ENCODE measurements around the gene STX18. TPM values are rescaled to one million over a fixed set of nuclear protein-coding genes. Genes with fewer than 3 reads are reported as not detected.

STX18 gene
- total RNA-seq, 2 experiments from 2014 or later: 19.5 to 20.0 TPM

DNA sequence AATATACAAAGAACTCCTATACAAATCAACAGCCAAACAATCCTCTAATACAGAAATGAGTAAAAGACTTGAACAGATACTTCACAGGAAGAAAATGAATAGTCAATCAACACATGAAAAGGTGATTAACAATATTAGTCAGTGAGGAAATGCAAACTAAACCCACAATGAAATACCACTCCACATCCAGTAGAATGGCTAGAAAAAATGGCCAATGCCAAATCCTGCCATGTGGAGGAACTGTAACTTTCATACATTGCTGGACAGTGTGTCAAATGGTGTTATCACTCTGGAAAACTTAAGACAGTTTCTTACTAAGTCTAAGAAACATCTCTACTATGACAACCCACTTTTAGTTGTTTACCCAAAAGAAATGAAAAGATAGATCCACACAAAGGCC lies 95.4 kb downstream of the STX18 start:
- intact Hi-C loops (cut with micrococcal nuclease): no loop called here
- peaks cover 4% of the 10 kb centered on the region for H3K36me3 Mint-ChIP-seq (ENCODE audit: low read depth)
- peaks cover 4% of the 10 kb centered on the region for H3K4me1 Mint-ChIP-seq (ENCODE audit: low read depth)
- no peaks in the 10 kb centered on the region for H3K27me3 Mint-ChIP-seq
- ChIA-PET POLR2A (no interaction called here), CTCF (interaction anchor here (0.7 kb wide), 1 partner anchor 308 kb away, joined by 3 read pairs; no protein-coding TSS in a partner anchor)
- no peaks in the 10 kb centered on the region for H3K9me3 Mint-ChIP-seq
- H3K27ac Mint-ChIP-seq: no peak overlapping the region
- no peak overlapping the region for H3K4me3 Mint-ChIP-seq
- no peak for ATAC-seq
- no peak for TF ChIP-seq CTCF (IDR thresholded peaks at IDR 0.05)
- no peak for DNase-seq

DNA sequence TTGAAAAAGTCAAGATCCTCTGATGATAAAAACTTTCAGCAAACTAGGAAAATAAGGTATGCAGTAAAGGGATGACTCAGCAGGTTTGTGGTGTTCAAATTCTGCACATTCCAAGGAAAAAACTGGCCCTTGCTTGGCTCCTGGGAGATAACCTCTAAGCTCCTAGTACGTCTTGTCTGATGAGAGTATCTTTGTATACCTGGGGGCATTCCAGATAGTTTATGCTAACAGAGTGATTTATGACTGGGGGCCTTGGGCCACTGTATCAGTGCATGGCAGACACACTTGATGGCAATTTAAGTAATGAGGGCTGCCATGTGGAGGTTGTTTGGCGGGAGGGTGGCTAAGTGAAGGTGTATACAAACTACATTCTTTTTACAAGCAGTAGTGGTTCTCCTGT lies 98.0 kb downstream of the STX18 start:
- Mint-ChIP-seq H3K9me3 (no peaks in the 10 kb centered on the region), H3K4me3 (no peak overlapping the region), H3K4me1 (ENCODE audit: low read depth) (peaks cover 4% of the 10 kb centered on the region), H3K27me3 (no peaks in the 10 kb centered on the region), H3K36me3 (ENCODE audit: low read depth) (peaks cover 4% of the 10 kb centered on the region), H3K27ac (no peak overlapping the region)
- no peak for ATAC-seq
- CTCF ChIA-PET: no interaction called here
- no peak for DNase-seq
- no peak for TF ChIP-seq CTCF (IDR thresholded peaks at IDR 0.05)
- POLR2A ChIA-PET: no interaction called here
- intact Hi-C loops (cut with micrococcal nuclease): no loop called here

DNA sequence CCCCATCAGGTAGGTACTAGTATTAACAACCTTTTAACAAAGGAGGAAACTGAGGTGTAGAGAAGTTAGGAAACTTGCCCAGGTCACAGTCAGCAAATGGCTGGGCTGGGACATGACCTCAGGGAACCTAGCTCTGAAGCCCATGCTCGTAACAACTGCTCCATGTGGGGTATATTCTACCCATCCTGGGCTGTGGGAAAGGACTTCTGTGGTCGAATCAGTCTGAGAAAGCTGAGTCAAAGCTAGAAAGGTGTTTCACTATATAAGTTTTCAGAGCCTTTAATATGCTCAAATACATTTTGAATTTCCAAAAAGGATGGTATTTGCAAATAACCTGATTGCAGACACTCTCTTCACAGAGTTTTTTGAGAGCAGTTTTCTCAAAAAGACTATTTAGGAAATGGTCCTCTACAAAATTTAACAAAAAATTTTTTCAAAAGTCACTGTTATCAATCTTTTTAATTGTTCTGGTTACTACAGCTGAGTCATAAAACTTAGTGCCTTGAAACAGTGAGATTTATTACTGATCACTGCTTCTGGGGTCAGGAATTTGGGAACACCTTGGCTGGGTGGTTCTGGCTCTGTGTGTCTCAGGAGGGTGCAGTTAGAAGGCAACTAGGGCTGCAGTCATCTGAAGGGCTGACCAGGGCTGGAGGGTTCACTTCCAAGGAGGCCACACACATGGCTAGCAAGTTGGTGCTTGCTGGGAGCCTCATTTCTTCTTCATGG lies 101.4 kb downstream of the STX18 start:
- POLR2A ChIA-PET: interaction anchor here (0.7 to 1.1 kb wide), 2 partner anchors 27 to 108 kb away, joined by 3 read pairs; no protein-coding TSS in a partner anchor
- H3K27ac Mint-ChIP-seq: no peak overlapping the region
- CTCF ChIA-PET: interaction anchor here (2.8 kb wide), 1 partner anchor 9 kb away, joined by 16 read pairs; no protein-coding TSS in a partner anchor
- H3K4me1 Mint-ChIP-seq (ENCODE audit: low read depth): peaks cover 3% of the 10 kb centered on the region
- H3K9me3 Mint-ChIP-seq: no peaks in the 10 kb centered on the region
- H3K4me3 Mint-ChIP-seq: no peak overlapping the region
- TF ChIP-seq CTCF (IDR thresholded peaks at IDR 0.05): no peak
- ATAC-seq (no peak), DNase-seq (no peak)
- no peaks in the 10 kb centered on the region for H3K27me3 Mint-ChIP-seq
- H3K36me3 Mint-ChIP-seq (ENCODE audit: low read depth): peaks cover 6% of the 10 kb centered on the region
- intact Hi-C loops (cut with micrococcal nuclease): no loop called here

GRCh38 chr4:4439782-4440181 lies 102.1 kb downstream of the STX18 start:
- no peak for ATAC-seq
- H3K27me3 Mint-ChIP-seq: no peaks in the 10 kb centered on the region
- ChIA-PET POLR2A (interaction anchor here (0.7 to 1.1 kb wide), 2 partner anchors 27 to 108 kb away, joined by 3 read pairs; no protein-coding TSS in a partner anchor), CTCF (interaction anchor here (1.0 to 2.8 kb wide), 2 partner anchors 9 to 180 kb away, joined by 3 to 16 read pairs; no protein-coding TSS in a partner anchor)
- no peak overlapping the region for H3K27ac Mint-ChIP-seq
- no peak overlapping the region for H3K4me3 Mint-ChIP-seq
- no peak for TF ChIP-seq CTCF (IDR thresholded peaks at IDR 0.05)
- H3K9me3 Mint-ChIP-seq: no peaks in the 10 kb centered on the region
- peaks cover 3% of the 10 kb centered on the region for H3K4me1 Mint-ChIP-seq (ENCODE audit: low read depth)
- intact Hi-C loops (cut with micrococcal nuclease): no loop called here
- H3K36me3 Mint-ChIP-seq (ENCODE audit: low read depth): peaks cover 5% of the 10 kb centered on the region
- DNase-seq: no peak

DNA sequence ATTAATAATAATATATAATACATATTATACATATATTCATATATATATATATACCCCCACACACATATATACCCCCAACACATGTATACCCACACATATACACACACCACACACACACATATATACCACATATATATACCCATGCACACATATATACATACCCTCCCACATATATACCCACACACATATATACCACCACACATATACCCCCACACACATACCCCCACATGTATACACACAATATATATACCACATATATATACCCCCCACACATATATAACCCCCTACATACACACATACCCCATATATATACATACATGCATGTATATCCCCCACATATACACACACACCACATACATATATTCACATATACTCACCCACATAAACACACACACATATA lies 103.0 kb downstream of the STX18 start:
- no peak for DNase-seq
- POLR2A ChIA-PET: no interaction called here
- no peak overlapping the region for H3K4me3 Mint-ChIP-seq
- intact Hi-C loops (cut with micrococcal nuclease): no loop called here
- TF ChIP-seq CTCF (IDR thresholded peaks at IDR 0.05): no peak
- peaks cover 3% of the 10 kb centered on the region for H3K4me1 Mint-ChIP-seq (ENCODE audit: low read depth)
- H3K36me3 Mint-ChIP-seq (ENCODE audit: low read depth): peaks cover 2% of the 10 kb centered on the region
- no peaks in the 10 kb centered on the region for H3K27me3 Mint-ChIP-seq
- CTCF ChIA-PET: interaction anchor here (1.0 to 2.8 kb wide), 2 partner anchors 8 to 179 kb away, joined by 3 to 16 read pairs; no protein-coding TSS in a partner anchor
- no peak for ATAC-seq
- no peaks in the 10 kb centered on the region for H3K9me3 Mint-ChIP-seq
- H3K27ac Mint-ChIP-seq: no peak overlapping the region

Data from activated CD8-positive, alpha-beta T cell treated with anti-CD3 and anti-CD28 coated beads for 36 hours (primary cell).